HG02642 (cell line): ENCODE measurements around the gene CYTH3.

Source experiments
- ATAC-seq: cut with Tn5 transposase; IDR thresholded peaks from one replicate; pipeline ENCODE4 v1.9.1; 2021; ENCODE audit warnings: mild to moderate bottlenecking; ENCODE audit not compliant: unreplicated experiment, poor library complexity

The CYTH3 gene

DNA sequence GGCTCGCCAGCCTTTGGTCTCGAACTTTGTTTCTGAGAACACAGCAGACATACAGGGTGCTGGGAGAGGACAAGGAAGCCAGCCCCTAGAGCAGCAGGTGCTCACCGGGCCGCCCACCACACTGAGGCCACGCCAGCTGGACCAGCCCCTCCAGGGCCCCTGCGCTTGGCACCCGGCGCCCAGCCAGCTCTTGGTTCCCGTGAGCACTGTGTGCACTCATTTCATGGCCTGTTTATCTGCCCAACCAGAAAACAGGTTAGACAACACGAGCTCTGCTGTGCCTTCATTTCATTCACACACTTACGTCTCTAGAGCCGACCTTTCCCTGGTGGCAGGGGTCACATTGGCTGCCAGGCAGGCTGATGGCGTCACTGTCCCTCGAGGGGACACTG, 104.0 kb downstream of the CYTH3 start:
- no peak for ATAC-seq

GRCh38 chr7:6167587-6168476, 104.6 kb downstream of the CYTH3 start:
- no peak for ATAC-seq

GRCh38 chr7:6167004-6167551, 105.3 kb downstream of the CYTH3 start:
- no peak for ATAC-seq

- no peak for ATAC-seq
Measured at GRCh38 chr7:6166443-6166891, 106.0 kb downstream of the CYTH3 start.

- no peak for ATAC-seq
Measured at GRCh38 chr7:6165521-6166320, 106.7 kb downstream of the CYTH3 start.

DNA sequence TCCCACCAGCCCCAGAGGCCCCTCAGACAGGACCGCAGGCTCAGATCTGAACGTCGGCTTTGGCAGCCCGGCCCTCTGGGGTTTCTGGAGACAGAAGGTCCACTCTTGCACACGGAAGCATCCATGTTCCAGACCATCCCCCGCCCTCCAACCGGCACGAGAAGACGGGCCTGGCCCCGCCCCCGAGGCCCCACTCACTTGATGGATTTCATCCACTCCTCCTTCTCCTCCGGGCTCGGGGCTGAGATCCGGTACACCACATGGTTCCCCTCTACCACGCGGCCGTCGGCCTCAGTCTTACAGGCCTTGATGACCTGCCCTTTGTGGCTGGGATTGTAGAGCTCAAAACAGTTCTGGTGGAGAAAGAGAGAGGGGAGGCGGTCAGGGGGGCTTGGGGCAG, 107.3 kb downstream of the CYTH3 start:
- no peak for ATAC-seq

GRCh38 chr7:6164491-6164890, 107.9 kb downstream of the CYTH3 start:
- ATAC-seq: no peak

DNA sequence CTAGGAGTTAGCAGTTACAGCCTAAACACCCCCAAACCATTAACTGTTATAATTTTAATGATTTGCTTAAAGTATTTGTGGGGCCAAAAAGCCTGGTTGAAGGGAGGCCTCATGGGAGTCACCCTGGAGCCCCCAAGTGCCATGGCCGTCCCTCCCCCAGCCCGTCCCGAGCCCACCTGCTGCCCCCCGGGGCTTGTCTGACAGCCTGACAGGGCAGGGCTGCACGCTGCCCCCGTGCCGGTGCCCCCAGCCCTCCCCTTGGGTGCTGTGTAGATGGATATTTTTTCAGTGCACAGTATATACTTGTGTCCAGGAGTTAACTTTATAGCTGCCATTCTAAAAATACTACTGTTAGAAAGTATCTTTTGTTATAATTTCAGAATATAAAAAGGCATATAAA, 108.4 kb downstream of the CYTH3 start:
- no peak for ATAC-seq

- ATAC-seq: no peak
Measured at GRCh38 chr7:6163402-6163801, 109.0 kb downstream of the CYTH3 start.

DNA sequence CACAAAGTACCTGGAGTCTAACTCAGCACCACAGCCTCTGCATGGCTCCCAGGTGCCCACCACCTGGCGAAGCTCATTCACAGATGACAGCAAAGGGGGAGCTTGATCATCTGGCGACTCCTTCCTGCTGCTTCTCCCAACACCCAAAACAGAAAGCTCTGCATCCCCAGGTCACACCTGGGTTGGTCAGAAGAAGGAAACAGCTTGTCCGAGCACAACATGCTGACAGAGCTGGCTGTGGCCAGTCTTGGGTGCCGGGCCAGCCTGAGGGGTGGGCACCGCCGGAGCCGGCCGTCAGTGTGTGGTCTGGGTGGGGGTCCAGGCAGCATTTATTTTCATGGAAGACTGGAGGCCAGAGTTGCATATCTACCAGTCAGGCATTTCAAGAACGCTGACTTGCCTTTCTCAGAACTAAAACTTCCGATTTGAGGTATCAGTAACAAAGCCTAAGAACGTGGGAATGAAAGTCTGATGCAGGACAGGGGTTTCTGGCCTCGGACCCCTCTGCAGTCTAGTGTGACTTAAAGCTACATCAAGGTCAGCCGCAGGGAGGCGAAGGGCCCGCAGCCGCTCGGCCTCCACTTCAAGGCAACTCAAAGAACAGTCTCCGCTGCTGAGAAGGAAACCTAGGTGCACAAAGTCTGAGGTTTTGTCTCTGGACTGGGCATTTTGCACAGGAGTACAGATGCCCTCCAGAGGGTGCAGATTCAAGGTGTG, 109.6 kb downstream of the CYTH3 start:
- no peak for ATAC-seq

DNA sequence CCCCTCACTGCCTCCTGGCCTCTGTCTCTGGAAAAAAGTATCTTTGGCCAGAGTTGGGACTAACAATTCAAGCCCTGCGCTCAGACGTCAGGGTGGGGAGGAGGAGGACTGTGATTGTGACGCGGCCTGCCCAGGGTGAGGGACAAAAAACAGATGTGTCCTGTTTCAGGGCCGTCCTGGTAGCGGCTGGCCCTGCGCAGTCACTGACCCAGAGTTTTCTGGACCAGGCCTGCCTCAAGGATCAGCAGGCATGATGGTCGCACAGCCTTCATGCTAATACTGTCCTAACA, 110.1 kb downstream of the CYTH3 start:
- no peak for ATAC-seq

DNA sequence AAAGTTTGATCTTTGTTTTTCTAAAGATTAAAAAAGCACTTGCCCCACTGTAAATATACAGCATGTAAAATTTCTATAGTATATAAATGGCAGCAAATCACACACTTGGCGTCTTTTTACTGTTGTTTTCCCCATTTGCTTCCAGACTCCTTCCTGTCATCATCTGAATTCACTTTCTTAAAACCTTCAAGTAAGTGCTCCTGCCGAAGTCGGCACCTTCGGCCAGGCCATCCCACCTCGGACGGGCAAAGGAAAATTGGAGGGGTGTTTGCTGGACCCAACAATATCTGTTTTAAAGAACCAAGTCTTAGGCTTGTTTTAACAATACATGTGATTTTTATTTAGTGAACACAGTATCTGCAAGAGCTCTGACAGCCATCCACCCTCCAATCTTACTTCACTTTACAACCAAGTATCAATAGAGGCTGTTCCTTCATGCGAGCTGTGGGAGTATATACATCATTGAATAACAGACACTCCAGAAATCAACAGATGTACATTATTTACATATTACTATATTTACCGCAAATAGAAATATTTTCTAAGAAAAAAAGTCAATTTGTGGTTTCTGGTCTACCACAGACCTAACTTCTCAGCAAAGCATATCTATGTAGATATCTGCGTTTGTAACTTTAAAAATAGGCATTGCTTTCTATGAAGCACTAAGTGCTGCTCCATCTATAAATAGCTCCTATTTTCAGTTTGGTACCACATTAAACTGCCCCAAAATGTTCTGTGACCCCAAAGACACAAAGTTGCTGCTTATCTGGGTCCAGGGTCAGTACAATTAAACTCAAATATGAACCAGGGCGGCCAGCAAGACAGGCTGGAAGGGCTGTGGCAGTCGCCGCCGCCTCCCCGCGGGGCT, 110.7 kb downstream of the CYTH3 start:
- peak; percentile 44 for ATAC-seq

- no peak for ATAC-seq
Measured at GRCh38 chr7:6160191-6160623, 112.2 kb downstream of the CYTH3 start.

GRCh38 chr7:6159524-6160031, 112.8 kb downstream of the CYTH3 start:
- ATAC-seq: no peak

DNA sequence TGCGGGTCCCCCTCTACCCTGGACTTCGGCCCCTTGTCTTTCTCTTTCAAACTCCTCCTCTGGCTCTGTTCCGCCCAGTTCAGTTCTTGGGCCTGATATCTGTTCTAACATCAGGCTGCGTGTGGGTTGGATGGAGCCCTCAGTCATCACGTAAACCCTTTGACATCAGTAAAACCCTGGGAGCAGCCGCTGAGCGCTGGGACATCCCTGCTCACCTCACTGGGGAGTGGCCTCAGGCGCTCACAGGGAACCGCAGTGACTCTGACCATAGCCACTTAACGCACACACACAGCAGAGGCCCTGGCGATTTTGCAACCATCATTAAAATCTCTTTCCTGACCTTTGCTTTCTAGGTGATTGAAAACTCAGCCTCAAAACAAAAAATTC, 113.3 kb downstream of the CYTH3 start:
- no peak for ATAC-seq

GRCh38 chr7:6158424-6159096, 113.9 kb downstream of the CYTH3 start:
- no peak for ATAC-seq

GRCh38 chr7:6157685-6158423, 114.6 kb downstream of the CYTH3 start:
- no peak for ATAC-seq

DNA sequence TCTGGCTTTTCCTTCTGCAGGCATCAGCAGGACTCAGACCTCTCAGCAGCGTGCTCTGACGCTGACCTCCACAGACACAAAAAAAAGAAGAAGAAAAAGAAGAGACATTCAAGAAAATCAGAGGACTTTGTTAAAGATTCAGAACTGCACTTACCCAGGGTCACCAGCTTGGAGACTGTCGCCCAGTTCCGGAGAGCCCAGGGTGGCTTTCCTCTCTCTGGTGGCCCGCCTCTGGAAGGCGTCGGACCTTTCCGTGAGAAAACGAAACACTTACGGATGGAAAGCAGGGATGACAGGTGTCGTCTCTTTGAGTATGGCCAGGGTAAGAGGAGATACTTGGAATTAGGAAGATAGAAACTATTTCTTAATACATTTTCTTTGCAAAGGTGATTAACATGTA, 115.7 kb downstream of the CYTH3 start:
- no peak for ATAC-seq
